HepG2 (cell line): ENCODE data around the gene UGT1A3. TPM values are rescaled to one million over a fixed set of nuclear protein-coding genes. Genes with fewer than 3 reads are reported as not detected.

ENCODE experiments used
- AHDC1 ChIP-seq: sonication (generic); formaldehyde crosslinking; IDR thresholded peaks from 2 replicates; pipeline ENCODE4 v1.5.1; 2020; ENCODE audit warnings: mild to moderate bottlenecking, missing genetic modification reagents, borderline replicate concordance
- PCBP1 ChIP-seq: fragments of 200-400 bp; formaldehyde crosslinking; IDR thresholded peaks from 2 replicates; pipeline ENCODE4 v1.6.1; 2017; ENCODE audit warnings: mild to moderate bottlenecking, low read depth, low read length, borderline replicate concordance
- PRDM10 ChIP-seq: sonication (generic); formaldehyde crosslinking; IDR thresholded peaks from 2 replicates; pipeline ENCODE4 v1.4.0; 2020; ENCODE audit warnings: low read depth, missing genetic modification reagents
- ZNF670 ChIP-seq: sonication (generic); formaldehyde crosslinking; IDR thresholded peaks from 2 replicates; pipeline ENCODE4 v1.8.0; 2022; ENCODE audit warnings: mild to moderate bottlenecking, missing genetic modification reagents, borderline replicate concordance
- polyA plus RNA-seq, 8 experiments: library from polyadenylated mRNA; depleted of rRNA in 3 of 8; stranded (reverse) in 7 of 8; unstranded in 1 of 8; fragments of >200 nt; fragmentation: Illumina TruSeq in 4 of 8; extraction: Trizol in 4 of 8; gene quantifications; 2 replicates each; pipeline versions ENCODE4 v1.2.1 to v1.2.3, GENCODE V29; 2011 to 2016; ENCODE audit warnings: low read depth in 4 of 8, missing spikeins in 1 of 8, mixed read lengths in 1 of 8; ENCODE audit not compliant: insufficient read depth in 1 of 8
- total RNA-seq, 5 experiments: library from RNA; depleted of rRNA; stranded (reverse); fragments of >200 nt; fragmentation: Illumina TruSeq; extraction: Trizol; gene quantifications; 2 replicates each; pipeline ENCODE4 v1.2.3, GENCODE V29; 2016; ENCODE audit warnings: low read depth in 1 of 5
- TF ChIP-seq, protein P1 (sequence below): sonication (generic); formaldehyde crosslinking; IDR thresholded peaks from 2 replicates; pipeline ENCODE4 v1.8.1; 2022; ENCODE audit warnings: low read depth, mild to moderate bottlenecking, missing genetic modification reagents
- TF ChIP-seq, protein P2 (sequence below): sonication (generic); formaldehyde crosslinking; IDR thresholded peaks from 2 replicates; pipeline ENCODE4 v1.4.0; 2020; ENCODE audit warnings: missing genetic modification reagents
- TF ChIP-seq, protein P3 (sequence below): IDR thresholded peaks from 2 replicates; pipeline ENCODE4 v1.6.1; 2016; ENCODE audit warnings: low read depth
- TF ChIP-seq, protein P4 (sequence below): sonication (generic); formaldehyde crosslinking; IDR thresholded peaks from 2 replicates; pipeline ENCODE4 v1.5.0; 2020; ENCODE audit warnings: missing genetic modification reagents

UGT1A3 gene
- total and polyA plus RNA-seq, 2 of the 13 experiments (the other 11 are each of a cell fraction or from before 2014, with no cell fraction given) = not detected

DNA sequence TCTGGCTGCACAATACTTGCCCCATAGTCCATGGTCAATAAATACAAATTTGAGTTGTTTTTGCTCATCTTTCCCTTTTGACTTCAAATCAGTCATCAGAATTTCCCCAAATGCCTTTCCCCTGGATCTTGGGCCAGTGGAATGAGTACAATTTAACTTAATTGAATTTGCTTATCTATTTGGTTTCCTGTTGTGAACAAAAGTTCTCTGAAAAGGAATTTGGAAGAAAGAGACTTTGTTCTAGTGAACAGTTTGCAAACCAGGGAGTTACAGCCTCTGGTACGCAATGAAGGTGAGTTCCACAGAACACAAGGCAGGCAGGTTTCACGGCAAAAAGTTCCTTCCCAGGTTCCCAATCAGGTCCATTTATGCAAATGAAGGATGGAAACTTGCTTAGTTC, 30.0 kb downstream of the UGT1A3 start (continued):
- no peak for TF ChIP-seq PRDM10 (CRISPR knock-in tag)
- TF ChIP-seq PCBP1 = no peak
- TF ChIP-seq, protein P1, sequence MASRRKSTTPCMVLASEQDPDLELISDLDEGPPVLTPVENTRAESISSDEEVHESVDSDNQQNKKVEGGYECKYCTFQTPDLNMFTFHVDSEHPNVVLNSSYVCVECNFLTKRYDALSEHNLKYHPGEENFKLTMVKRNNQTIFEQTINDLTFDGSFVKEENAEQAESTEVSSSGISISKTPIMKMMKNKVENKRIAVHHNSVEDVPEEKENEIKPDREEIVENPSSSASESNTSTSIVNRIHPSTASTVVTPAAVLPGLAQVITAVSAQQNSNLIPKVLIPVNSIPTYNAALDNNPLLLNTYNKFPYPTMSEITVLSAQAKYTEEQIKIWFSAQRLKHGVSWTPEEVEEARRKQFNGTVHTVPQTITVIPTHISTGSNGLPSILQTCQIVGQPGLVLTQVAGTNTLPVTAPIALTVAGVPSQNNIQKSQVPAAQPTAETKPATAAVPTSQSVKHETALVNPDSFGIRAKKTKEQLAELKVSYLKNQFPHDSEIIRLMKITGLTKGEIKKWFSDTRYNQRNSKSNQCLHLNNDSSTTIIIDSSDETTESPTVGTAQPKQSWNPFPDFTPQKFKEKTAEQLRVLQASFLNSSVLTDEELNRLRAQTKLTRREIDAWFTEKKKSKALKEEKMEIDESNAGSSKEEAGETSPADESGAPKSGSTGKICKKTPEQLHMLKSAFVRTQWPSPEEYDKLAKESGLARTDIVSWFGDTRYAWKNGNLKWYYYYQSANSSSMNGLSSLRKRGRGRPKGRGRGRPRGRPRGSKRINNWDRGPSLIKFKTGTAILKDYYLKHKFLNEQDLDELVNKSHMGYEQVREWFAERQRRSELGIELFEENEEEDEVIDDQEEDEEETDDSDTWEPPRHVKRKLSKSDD (CRISPR knock-in tag) = no peak
- TF ChIP-seq ZNF670 (CRISPR knock-in tag) = 0 out of 2 replicates have a peak, but pooled peaks have one; percentile 19
- TF ChIP-seq, protein P2, sequence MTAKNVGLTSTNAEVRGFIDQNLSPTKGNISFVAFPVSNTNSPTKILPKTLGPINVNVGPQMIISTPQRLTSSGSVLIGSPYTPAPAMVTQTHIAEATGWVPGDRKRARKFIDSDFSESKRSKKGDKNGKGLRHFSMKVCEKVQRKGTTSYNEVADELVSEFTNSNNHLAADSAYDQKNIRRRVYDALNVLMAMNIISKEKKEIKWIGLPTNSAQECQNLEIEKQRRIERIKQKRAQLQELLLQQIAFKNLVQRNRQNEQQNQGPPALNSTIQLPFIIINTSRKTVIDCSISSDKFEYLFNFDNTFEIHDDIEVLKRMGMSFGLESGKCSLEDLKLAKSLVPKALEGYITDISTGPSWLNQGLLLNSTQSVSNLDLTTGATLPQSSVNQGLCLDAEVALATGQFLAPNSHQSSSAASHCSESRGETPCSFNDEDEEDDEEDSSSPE = no peak
- TF ChIP-seq, protein P3, sequence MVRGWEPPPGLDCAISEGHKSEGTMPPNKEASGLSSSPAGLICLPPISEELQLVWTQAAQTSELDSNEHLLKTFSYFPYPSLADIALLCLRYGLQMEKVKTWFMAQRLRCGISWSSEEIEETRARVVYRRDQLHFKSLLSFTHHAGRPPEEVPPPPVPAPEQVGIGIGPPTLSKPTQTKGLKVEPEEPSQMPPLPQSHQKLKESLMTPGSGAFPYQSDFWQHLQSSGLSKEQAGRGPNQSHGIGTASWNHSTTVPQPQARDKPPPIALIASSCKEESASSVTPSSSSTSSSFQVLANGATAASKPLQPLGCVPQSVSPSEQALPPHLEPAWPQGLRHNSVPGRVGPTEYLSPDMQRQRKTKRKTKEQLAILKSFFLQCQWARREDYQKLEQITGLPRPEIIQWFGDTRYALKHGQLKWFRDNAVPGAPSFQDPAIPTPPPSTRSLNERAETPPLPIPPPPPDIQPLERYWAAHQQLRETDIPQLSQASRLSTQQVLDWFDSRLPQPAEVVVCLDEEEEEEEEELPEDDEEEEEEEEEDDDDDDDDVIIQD (CRISPR knock-in tag) = no peak
- peak; percentile 76; the same call in 1 of the 2 replicates for TF ChIP-seq AHDC1 (CRISPR knock-in tag)
- TF ChIP-seq, protein P4, sequence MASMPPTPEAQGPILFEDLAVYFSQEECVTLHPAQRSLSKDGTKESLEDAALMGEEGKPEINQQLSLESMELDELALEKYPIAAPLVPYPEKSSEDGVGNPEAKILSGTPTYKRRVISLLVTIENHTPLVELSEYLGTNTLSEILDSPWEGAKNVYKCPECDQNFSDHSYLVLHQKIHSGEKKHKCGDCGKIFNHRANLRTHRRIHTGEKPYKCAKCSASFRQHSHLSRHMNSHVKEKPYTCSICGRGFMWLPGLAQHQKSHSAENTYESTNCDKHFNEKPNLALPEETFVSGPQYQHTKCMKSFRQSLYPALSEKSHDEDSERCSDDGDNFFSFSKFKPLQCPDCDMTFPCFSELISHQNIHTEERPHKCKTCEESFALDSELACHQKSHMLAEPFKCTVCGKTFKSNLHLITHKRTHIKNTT (CRISPR knock-in tag) = no peak
